ENCODE data around the gene KCND3.

The KCND3 gene

GRCh38 chr1:111880881-111881837 is 108.3 kb downstream of the KCND3 start:
- DNase-seq (ENCODE audit: low read depth), result no peak

- DNase-seq (ENCODE audit: low read depth), result no peak
These were observed 110.4 kb downstream of the KCND3 start for GRCh38 chr1:111879081-111879480.

GRCh38 chr1:111878649-111879048 is 110.8 kb downstream of the KCND3 start:
- DNase-seq (ENCODE audit: low read depth), result no peak

- no peak for DNase-seq (ENCODE audit: low read depth)
These were observed 111.4 kb downstream of the KCND3 start for GRCh38 chr1:111878091-111878490.

- DNase-seq (ENCODE audit: low read depth), result no peak
These were observed 112.8 kb downstream of the KCND3 start for GRCh38 chr1:111876631-111877030.

- no peak for DNase-seq (ENCODE audit: low read depth)
These were observed 113.8 kb downstream of the KCND3 start for GRCh38 chr1:111875640-111876039.

- DNase-seq (ENCODE audit: low read depth), result no peak
These were observed 115.9 kb downstream of the KCND3 start for GRCh38 chr1:111873460-111874030.

- DNase-seq (ENCODE audit: low read depth), result no peak
These were observed 119.3 kb downstream of the KCND3 start for GRCh38 chr1:111870181-111870580.

- no peak for DNase-seq (ENCODE audit: low read depth)
These were observed 121.5 kb downstream of the KCND3 start for GRCh38 chr1:111867868-111868440.

GRCh38 chr1:111864862-111865261 is 124.6 kb downstream of the KCND3 start:
- no peak for DNase-seq (ENCODE audit: low read depth)

- DNase-seq (ENCODE audit: low read depth), result no peak
These were observed 126.1 kb downstream of the KCND3 start for GRCh38 chr1:111863401-111863800.

- no peak for DNase-seq (ENCODE audit: low read depth)
These were observed 126.9 kb downstream of the KCND3 start for GRCh38 chr1:111862599-111862998.

GRCh38 chr1:111861523-111861922 is 127.9 kb downstream of the KCND3 start:
- DNase-seq (ENCODE audit: low read depth), result no peak

GRCh38 chr1:111857194-111857651 is 132.2 kb downstream of the KCND3 start:
- no peak for DNase-seq (ENCODE audit: low read depth)

- no peak for DNase-seq (ENCODE audit: low read depth)
These were observed 132.9 kb downstream of the KCND3 start for GRCh38 chr1:111856411-111857185.

GRCh38 chr1:111855260-111855659 is 134.2 kb downstream of the KCND3 start:
- no peak for DNase-seq (ENCODE audit: low read depth)

GRCh38 chr1:111852261-111852721 is 137.2 kb downstream of the KCND3 start:
- no peak for DNase-seq (ENCODE audit: low read depth)

- DNase-seq (ENCODE audit: low read depth), result no peak
These were observed 137.9 kb downstream of the KCND3 start for GRCh38 chr1:111851552-111851951.

GRCh38 chr1:111850109-111850508 is 139.4 kb downstream of the KCND3 start:
- no peak for DNase-seq (ENCODE audit: low read depth)

GRCh38 chr1:111848852-111849545 is 140.5 kb downstream of the KCND3 start:
- DNase-seq (ENCODE audit: low read depth), result no peak

GRCh38 chr1:111847466-111847865 is 142.0 kb downstream of the KCND3 start:
- no peak for DNase-seq (ENCODE audit: low read depth)
